ENCODE data around the gene SH3GLB1.

DNA sequence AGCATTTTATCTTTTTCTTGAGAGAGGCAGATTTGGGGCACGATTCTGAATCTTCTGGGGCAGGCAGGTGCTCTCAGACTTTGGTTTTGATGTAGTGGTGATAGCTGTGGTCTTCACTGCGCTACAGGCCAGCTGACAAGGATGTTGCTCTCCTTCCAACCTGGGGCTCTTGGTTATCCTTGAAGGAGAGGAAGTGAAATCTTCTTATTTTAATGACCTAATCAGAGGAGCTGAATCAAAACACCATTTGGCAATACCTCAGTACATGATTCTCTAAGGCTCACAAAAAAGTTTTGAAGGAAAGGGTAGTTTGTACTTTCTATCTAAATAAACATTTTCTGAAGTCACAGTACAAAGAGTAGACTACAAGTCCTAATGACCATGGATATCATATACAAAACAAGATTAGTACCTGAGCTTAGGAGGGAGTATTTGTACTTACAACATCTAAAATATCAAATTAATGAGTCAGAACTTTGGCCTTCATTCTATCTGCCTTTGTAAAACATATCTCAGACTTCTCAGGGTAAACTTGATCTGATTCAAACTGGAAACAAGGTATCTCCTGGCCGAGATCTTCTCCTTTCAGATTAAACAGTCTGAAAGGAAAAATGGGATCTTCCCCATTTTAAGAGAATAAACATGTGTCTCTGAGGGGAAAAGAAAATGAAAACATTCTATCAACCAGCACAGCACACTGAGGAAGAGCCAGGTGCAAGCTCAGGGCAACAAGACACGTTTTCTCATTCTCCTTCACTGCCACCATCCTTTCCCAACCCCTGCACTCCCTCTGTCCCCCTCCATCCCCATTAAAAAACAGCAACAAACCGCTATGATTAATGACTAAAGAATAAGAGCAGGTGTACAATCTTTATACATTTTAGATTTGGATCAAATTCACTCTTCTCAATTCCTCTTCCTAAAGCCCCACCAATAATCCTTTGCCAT, 69.2 kb downstream of the SH3GLB1 start:
- no peak for TF ChIP-seq CTCF (conservative IDR thresholded peaks at IDR 0.05; ENCODE audit: low read depth, low read length)
- TF ChIP-seq EZH2 (IDR thresholded peaks at IDR 0.05; ENCODE audit: low read length, unreplicated experiment), result no peak
- TF ChIP-seq EZH2phosphoT487 (IDR thresholded peaks at IDR 0.05; ENCODE audit: borderline replicate concordance, low read length), result no peak
